ENCODE measurements around the gene CABS1. TPM values are rescaled to one million over a fixed set of nuclear protein-coding genes. Genes with fewer than 3 reads are reported as not detected.

Gene CABS1
- total RNA-seq, 1 experiment from 2014 or later, result not detected

- Histone ChIP-seq H3K36me3 (ENCODE audit: control insufficient read depth, insufficient read depth, low read length) (no peaks in the 10 kb centered on the region), H3K4me1 (no peaks in the 10 kb centered on the region), H3K27me3 (replicated peaks; ENCODE audit: control insufficient read depth, insufficient read depth, low read length) (no peaks in the 10 kb centered on the region), H3K9me3 (no peaks in the 10 kb centered on the region), H3K4me3 (ENCODE audit: low read depth, low read length) (no peak overlapping the region)
- Mint-ChIP-seq H3K27me3 (ENCODE audit: insufficient read depth, unreplicated experiment) (peaks cover 6% of the 10 kb centered on the region), H3K4me1 (ENCODE audit: low read depth, unreplicated experiment) (no peaks in the 10 kb centered on the region), H3K4me3 (ENCODE audit: unreplicated experiment) (no peak overlapping the region), H3K36me3 (ENCODE audit: insufficient read depth, unreplicated experiment) (no peaks in the 10 kb centered on the region), H3K9me3 (ENCODE audit: unreplicated experiment) (no peaks in the 10 kb centered on the region), H3K27ac (ENCODE audit: unreplicated experiment) (no peak overlapping the region)
- intact Hi-C loops (cut with micrococcal nuclease; ENCODE audit: unreplicated experiment), result no loop called here
- ChIA-PET CTCF (no interaction called here), POLR2A (no interaction called here)
- BruUV-seq (replicated peaks), result no TSS peak
- TF ChIP-seq CTCF (IDR thresholded peaks at IDR 0.05; ENCODE audit: insufficient read depth in 1 of 2, low read depth in 1 of 2, low read length in 1 of 2, severe bottlenecking in 1 of 2, unreplicated experiment in 1 of 2), result no peak
- DNase-seq, result no peak
These were observed 21.4 kb downstream of the CABS1 start for GRCh38 chr4:70356185-70356584.

GRCh38 chr4:70359115-70359661, 24.4 kb downstream of the CABS1 start:
- no peaks in the 10 kb centered on the region for H3K9me3 Mint-ChIP-seq (ENCODE audit: unreplicated experiment)

GRCh38 chr4:70360460-70360859, 25.7 kb downstream of the CABS1 start, which contains the start of gene SMR3A:
SMR3A (plus strand) TSS chr4:70360760; CDS start chr4:70362116, 1,356 bp downstream.
- no peak within 1 kb of the TSS for H3K27ac Mint-ChIP-seq (ENCODE audit: unreplicated experiment)
- POLR2A ChIA-PET, result no interaction called here
- Histone ChIP-seq H3K4me3 (ENCODE audit: low read depth, low read length) (no peak within 1 kb of the TSS), H3K27me3 (replicated peaks; ENCODE audit: control insufficient read depth, insufficient read depth, low read length) (no peaks in the 10 kb centered on the region), H3K9me3 (no peaks in the 10 kb centered on the region), H3K36me3 (ENCODE audit: control insufficient read depth, insufficient read depth, low read length) (no peaks in the 10 kb centered on the region), H3K4me1 (no peaks in the 10 kb centered on the region)
- no peak within 1 kb of the TSS for H3K4me3 Mint-ChIP-seq (ENCODE audit: unreplicated experiment)
- no peaks in the 10 kb centered on the region for H3K36me3 Mint-ChIP-seq (ENCODE audit: insufficient read depth, unreplicated experiment)
- no peaks in the 10 kb centered on the region for H3K9me3 Mint-ChIP-seq (ENCODE audit: unreplicated experiment)
- no peaks in the 10 kb centered on the region for H3K27me3 Mint-ChIP-seq (ENCODE audit: insufficient read depth, unreplicated experiment)
- no peak for DNase-seq
- BruUV-seq (replicated peaks), result no TSS peak
- CTCF ChIA-PET, result no interaction called here
- no peaks in the 10 kb centered on the region for H3K4me1 Mint-ChIP-seq (ENCODE audit: low read depth, unreplicated experiment)
- no peak for TF ChIP-seq CTCF (IDR thresholded peaks at IDR 0.05; ENCODE audit: insufficient read depth in 1 of 2, low read depth in 1 of 2, low read length in 1 of 2, severe bottlenecking in 1 of 2, unreplicated experiment in 1 of 2)
- intact Hi-C loops (cut with micrococcal nuclease; ENCODE audit: unreplicated experiment), result no loop called here

More at GRCh38 chr4:70359115-70359661, 24.4 kb downstream of the CABS1 start:
- Mint-ChIP-seq H3K27me3 (ENCODE audit: insufficient read depth, unreplicated experiment) (peaks cover 3% of the 10 kb centered on the region), H3K4me3 (ENCODE audit: unreplicated experiment) (no peak overlapping the region), H3K4me1 (ENCODE audit: low read depth, unreplicated experiment) (no peaks in the 10 kb centered on the region), H3K36me3 (ENCODE audit: insufficient read depth, unreplicated experiment) (no peaks in the 10 kb centered on the region), H3K27ac (ENCODE audit: unreplicated experiment) (no peak overlapping the region)
- H3K9me3 ChIP-seq, result no peaks in the 10 kb centered on the region
- intact Hi-C loops (cut with micrococcal nuclease; ENCODE audit: unreplicated experiment), result no loop called here
- CTCF ChIA-PET, result no interaction called here
- no peaks in the 10 kb centered on the region for H3K27me3 ChIP-seq (replicated peaks; ENCODE audit: control insufficient read depth, insufficient read depth, low read length)
- no TSS peak for BruUV-seq (replicated peaks)
- no peak for DNase-seq
- H3K36me3 ChIP-seq (ENCODE audit: control insufficient read depth, insufficient read depth, low read length), result no peaks in the 10 kb centered on the region
- TF ChIP-seq CTCF (IDR thresholded peaks at IDR 0.05; ENCODE audit: insufficient read depth in 1 of 2, low read depth in 1 of 2, low read length in 1 of 2, severe bottlenecking in 1 of 2, unreplicated experiment in 1 of 2), result no peak
- no peaks in the 10 kb centered on the region for H3K4me1 ChIP-seq
- POLR2A ChIA-PET, result no interaction called here
- H3K4me3 ChIP-seq (ENCODE audit: low read depth, low read length), result no peak overlapping the region
